HG03439 (cell line): ENCODE measurements around the gene AFG1L.
"Not testable (repeated sequence)": the region's sequence is repeated elsewhere in the genome, so short reads cannot be mapped to it uniquely, and the experiment has no call there.

Experiments used
- ATAC-seq: cut with Tn5 transposase; IDR thresholded peaks from one replicate; pipeline ENCODE4 v1.9.1; 2021; ENCODE audit warnings: mild to moderate bottlenecking, moderate library complexity; ENCODE audit not compliant: unreplicated experiment

AFG1L gene

DNA sequence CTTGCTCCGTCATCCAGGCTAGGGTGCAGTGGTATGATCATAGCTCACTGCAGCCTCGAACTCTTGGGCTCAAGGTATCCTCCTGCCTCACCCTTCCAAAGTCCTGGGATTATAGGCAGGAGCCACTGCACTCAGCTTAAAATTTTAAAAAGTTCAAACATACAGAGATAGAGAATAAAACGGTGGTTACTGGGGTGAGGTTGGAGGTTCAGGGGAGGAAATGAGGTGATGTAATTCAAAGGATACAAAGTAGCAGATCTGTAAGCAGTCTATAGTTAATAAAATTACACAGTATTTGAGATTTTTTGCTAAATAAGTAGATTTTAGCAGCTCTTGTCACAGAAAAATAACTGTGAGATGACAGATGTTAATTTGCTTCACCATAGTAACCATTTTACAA is 7.5 kb upstream of the AFG1L start:
- no peak for ATAC-seq

DNA sequence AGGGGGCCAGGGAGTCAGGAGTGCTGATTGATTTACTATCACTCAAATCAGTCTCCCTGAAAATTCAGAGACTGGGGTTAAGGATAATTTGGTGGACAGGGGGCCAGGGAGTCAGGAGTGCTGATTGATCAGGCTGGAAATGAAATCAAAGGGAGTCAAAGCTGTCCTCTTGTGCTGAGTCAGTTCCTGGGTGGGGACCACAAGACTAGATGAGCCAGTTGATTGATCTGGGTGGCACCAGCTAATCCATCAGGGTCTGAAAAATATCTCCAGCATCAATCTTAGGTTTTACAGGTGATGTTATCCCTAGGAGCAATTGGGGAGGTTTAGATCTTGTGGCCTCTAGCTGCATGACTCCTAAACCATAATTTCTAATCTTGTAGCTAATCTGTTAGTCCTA is 6.1 kb upstream of the AFG1L start:
- no peak for ATAC-seq

- ATAC-seq = no peak
These were observed 3.8 kb upstream of the AFG1L start for GRCh38 chr6:108291091-108291490.

GRCh38 chr6:108292561-108292960 is 2.3 kb upstream of the AFG1L start:
- ATAC-seq = not testable (repeated sequence)

- ATAC-seq = no peak
These were observed 1.1 kb upstream of the AFG1L start for GRCh38 chr6:108293527-108294296.

DNA sequence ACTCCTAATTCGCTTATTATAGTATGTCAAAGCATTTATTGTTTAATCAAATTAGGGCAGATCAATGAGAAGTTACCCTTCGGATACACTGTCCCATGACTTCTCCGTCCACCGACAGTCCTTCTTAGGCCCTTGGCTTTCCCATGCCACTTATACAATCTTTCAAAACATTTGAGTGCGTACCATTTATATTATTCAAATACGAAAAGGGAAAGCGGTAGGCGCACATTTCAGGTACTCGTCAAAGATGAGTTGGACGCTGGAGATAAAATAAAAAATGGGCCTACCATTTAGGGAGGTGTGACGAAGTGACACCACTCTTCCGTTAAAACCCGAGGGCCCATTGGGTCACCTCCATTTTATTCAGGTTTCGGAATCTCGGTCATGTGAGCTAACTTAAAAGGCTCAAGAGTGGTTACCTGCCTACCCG is 542 bp upstream of the AFG1L start:
- peak; percentile 21 for ATAC-seq

- no peak for ATAC-seq
These were observed 822 bp downstream of the AFG1L start for GRCh38 chr6:108295676-108296075.

DNA sequence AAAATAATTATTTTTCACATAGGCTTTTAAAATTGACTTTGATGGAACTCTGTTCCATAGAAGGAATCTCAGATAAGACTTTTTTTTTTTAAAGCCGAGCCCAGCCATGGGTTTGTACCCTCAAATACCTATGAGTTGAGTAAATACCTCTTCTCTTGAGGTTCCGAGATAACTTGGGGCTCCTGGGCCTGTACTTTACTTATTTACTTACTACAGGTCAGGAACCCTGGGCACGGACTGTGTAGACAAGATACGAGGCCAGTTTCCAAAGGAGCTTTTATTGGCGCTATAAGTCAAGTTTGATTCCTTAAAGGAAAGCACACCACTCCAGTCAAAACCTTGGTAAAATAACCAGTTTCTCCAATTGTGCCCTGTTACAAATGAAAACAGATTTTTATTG is 7.5 kb downstream of the AFG1L start:
- no peak for ATAC-seq

GRCh38 chr6:108304646-108305045 is 9.8 kb downstream of the AFG1L start:
- ATAC-seq = no peak

DNA sequence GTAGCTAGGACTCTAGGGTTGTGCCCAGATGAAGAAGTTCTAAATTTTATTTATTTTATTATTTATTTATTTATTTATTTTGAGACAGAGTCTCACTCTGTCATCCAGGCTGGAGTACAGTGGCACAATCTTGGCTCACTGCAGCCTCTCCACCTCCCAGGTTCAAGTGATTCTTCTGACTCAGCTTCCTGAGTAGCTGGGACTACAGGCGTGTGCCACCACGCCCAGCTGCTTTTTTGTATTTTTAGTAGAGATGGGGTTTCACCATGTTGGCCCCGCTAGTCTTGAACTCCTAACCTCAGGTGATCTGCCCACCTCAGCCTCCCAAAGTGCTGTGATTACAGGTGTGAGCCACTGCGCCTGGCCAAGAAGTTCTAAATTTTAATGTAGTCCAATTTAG is 13.8 kb downstream of the AFG1L start:
- ATAC-seq = not testable (repeated sequence)

DNA sequence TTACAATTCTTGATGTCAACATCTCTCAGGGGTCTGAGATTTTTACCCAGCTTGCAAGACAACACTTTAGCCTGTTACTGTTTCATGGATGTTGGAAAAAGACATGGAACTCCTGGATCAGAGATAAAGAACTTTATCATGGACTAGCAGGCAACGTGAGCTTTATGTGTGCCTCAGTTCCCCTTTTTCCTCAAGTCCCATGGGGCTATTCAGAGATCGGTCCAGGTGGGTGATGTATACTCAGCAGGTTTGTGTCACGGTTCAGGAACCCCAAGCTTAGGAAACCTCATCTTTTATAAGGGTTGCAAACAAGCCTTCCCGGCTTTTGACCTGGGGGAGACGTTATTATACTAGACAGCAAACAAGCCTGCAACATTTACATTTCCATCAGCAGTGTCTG is 15.0 kb downstream of the AFG1L start:
- no peak for ATAC-seq

DNA sequence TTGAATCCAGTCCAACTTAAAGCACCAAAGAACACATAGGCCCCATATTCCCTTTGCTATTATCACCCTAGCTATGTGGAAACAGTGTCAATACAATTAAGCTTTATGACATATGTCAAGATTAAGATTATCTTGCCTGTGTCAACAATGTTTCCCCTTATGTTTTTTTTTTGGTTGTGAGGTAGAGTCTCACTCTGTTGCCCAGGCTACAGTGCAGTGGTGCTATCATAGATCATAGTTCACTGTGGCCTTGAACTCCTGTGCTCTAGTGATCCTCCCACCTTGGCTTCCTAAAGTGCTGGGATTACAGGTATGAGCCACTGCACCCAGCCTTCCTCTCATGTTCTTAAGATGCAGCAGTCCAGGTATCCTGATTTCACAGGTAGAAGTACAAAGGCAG is 17.8 kb downstream of the AFG1L start:
- ATAC-seq = no peak

DNA sequence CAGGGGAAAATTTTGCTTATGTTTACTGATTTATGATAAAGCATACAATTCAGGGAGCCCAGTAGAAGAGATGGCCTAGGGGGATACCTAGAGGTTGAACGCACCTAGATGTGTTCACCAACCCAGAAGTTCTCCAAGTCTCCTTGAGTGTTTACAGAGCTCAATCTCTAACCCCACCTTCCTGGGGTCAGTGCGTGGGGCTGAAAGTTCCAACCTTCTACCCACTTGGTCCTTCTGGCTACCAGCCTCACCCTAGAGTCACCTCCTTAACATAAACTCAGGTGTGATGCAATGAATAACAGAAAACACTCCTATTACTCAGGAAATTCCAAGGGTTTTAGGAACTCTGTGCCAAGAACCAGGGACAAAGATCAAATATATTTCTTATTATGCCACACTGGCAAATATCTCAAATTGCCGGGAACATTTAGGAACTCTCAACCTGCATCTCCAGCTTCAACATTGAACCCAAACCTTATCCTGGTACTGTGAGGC is 26.4 kb downstream of the AFG1L start:
- ATAC-seq = no peak

DNA sequence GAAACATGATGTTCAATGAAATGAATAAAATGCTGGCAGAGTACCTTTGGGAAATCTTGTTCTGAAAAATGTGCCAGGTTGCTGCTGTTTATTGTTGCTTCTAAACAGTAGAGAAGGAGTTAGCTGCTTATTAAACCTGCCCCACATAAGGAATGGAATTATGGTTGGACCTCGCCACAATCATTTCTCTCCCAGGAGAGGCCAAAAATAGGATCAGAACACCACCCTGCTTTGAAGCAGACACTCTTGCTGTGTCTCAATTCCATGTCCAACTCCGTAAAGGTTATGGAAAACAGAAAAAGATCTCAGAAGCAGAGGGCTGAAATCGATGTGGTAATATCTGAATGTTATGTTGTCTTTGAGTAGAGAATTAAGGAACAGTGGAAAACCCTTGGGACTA is 27.9 kb downstream of the AFG1L start:
- no peak for ATAC-seq

DNA sequence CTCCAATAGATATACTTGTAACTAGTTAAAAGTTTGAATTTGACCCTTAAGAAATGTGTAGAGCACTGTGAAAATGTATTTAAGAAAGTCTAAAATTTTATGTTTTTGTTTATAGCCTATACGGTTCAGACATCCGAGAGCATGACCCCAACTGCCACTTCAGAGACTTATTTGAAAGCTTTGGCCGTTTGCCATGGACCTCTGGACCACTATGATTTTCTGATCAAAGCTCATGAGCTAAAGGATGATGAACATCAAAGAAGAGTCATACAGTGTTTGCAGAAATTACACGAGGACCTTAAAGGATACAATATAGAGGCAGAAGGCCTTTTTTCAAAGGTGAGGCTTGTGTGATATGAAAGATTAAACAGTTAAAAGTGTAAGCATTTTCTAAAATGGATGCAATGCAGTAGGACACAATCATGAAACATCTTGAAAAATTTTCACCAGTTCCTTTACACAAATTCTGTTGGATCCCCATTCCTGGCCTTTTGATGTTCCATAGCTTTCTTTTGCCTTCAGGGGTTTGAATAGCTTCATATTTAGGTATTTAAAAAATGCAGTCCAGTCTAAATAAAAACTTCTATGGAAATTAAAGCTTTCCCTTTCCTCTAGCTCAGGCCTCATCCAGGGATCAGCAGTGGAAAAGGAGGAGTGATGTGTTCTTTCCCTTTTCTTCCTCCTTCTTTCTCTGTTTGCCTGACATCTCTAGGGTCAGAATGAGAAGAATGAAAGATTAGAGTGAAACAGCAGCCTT is 29.0 kb downstream of the AFG1L start:
- ATAC-seq = no peak

- not testable (repeated sequence) for ATAC-seq
These were observed 35.4 kb downstream of the AFG1L start for GRCh38 chr6:108330221-108330785.

DNA sequence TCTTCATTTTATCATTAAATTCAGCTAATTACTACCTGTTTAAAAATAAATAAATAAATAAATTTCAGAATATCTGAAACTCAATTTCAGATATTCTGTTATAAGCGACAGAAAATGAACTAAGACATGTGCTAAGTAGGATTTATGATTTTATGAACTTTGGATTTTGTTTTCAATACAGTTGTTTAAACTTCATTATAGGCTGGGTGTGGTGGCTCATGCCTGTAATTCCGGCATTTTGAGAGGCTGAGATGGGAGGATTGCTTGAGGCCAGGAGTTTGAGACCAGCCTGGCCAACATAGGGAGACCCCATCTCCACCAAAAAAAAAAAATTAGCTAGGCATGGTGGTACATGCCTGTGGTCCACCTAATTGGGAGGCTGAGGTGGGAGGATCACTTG is 36.0 kb downstream of the AFG1L start:
- ATAC-seq = no peak

DNA sequence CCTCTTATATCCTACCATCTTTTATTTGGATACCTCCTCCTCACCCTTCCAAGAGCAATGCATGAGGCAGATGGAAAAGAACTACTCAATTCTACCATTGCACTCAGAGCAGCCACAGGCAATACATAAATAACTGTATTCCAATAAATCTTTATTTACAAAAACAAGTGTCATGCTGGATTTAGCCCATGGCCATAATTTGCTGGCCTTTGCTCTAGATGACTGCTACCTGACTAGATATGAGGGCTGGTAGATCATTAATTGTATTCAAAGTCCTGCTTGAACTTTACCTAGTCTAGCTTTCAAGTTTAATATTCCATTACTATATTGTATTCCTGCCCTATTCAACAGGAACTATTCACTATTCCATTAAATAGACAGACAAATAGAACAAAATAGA is 37.1 kb downstream of the AFG1L start:
- no peak for ATAC-seq

- ATAC-seq = no peak
These were observed 42.1 kb downstream of the AFG1L start for GRCh38 chr6:108336971-108337370.

DNA sequence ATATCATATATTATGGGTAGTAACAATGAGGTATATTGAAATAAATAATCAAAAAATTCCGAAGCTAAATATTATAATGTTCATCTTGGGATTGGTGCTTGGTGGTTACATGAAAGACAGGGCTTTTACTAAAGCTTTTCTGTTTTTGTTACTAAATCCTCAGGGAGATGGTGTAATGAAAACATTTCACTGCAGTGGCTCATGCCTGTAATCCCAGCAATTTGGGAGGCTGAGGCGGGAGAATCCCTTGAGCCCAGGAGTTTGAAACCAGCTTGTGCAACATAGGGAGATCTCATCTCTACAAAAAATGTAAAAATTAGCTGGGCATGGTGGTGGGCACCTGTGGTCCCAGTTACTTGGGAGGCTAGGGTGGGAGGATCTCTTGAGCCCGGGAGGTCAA is 42.9 kb downstream of the AFG1L start:
- no peak for ATAC-seq

GRCh38 chr6:108341372-108341771 is 46.5 kb downstream of the AFG1L start:
- ATAC-seq = no peak

- ATAC-seq = no peak
These were observed 49.0 kb downstream of the AFG1L start for GRCh38 chr6:108343894-108344293.
